OCI-M1 (cell line): ENCODE data around the gene PCA3.
A peak's percentile ranks its signal among the peaks of the same experiment; 100 is the strongest.
"Not testable (repeated sequence)": the region's sequence is repeated elsewhere in the genome, so short reads cannot be mapped to it uniquely, and the experiment has no call there.

Experiments used
- DNase-seq: peaks from one replicate; lab custom pipeline; 2025; lab: John Stamatoyannopoulos, UW

Gene PCA3

DNA sequence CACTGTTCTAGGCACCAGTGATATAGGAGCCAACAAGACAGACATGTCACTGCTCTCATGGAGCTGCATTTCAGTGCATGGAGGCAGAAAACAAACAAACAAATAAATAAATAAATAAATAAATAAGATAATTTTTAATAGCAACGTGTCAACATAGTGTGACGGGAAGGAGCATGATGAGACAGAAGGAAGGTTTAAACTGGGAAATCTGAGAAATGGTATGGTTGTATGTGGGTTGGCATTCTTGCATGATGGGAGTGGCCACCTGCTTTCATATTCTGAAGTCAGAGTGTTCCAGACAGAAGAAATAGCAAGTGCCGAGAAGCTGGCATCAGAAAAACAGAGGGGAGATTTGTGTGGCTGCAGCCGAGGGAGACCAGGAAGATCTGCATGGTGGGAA, at the start of gene PCA3:
PCA3 (plus strand) TSS at position 301 of the 400 bp plus-strand sequence.
- no peak for DNase-seq

DNA sequence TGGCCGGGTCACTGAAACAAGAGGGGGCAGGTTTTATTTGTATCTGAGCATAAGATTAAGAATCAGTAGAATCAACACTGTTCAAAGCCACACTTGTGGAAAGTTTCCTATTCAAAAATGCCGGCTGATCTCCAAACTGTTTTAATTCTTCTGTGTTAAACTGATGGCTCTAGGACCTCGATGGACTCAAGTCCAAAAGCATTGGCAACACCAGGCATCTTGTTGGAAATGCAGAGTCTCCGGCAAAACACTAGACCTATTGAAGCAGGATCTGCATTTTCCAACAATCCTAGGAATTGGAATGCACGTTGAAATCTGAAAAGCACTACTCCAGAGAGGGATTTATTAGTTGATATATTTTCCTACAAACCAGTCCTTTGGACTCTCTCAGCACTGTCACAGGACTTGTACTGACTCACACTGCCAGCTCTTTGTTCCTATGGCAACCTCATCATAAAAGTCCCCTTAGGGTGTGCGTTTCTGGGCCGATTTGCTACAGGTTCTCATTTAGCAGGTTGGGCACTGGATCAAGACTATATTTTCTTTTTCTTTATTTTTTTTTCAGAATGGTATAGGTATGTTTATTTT, 48.1 kb upstream of the PCA3 start:
- no peak for DNase-seq

DNA sequence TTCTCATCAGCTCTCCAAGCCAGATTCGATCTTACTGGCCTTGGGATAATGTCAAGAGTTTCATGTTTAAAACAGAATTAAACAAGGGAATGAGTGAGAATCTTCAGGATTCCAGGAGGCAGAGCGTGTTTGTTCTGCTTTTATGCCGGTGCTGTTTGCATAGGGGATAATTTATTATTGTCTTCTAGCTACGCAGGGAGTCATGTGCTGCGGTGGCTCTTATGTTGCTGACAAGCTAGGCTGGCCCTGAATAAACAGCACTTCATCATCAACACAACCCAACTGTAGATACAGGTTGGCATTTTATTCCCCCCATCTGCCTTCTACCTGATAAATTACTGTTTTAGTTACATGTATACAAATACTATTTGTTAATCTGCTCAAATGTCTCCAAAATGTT, 47.1 kb upstream of the PCA3 start:
- DNase-seq, result no peak

DNA sequence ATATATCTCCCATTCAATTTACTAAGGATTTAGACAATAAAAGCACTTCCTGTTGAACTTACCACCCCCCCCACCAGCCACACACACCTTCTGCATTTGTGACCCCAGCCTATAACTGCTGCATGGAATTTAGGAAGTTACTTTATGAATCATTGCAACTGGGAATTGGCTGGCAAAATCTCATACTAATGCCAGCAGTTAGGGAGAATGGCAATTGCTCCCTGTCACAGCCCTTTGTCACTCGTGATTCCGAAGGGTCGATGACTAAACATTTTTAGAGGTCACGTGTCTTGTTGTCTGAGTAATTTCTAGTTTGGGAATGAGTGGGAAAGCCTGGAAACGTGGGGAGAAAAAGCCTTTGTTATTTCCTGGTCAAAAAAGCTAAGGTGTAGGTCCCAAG, 46.6 kb upstream of the PCA3 start:
- peak; percentile 13 for DNase-seq

DNA sequence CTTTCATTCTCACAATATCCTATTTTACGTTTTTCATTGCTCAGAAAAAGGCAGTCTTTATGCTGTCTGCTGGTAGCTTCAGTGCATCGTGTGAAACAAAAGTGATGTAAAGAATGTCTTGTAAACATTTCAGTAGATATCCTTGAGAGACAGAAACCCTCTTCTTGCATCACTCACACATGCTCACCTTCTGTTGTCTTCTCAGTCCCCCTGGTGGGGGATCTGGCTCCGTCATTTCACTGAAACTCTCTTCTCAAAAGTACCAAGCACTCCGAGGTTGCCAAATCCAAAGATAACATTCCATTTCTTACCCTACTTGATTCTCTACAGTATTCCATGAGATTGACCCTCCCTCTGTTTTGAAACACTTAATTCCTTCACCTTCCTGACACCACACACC, 46.1 kb upstream of the PCA3 start:
- DNase-seq, result no peak

DNA sequence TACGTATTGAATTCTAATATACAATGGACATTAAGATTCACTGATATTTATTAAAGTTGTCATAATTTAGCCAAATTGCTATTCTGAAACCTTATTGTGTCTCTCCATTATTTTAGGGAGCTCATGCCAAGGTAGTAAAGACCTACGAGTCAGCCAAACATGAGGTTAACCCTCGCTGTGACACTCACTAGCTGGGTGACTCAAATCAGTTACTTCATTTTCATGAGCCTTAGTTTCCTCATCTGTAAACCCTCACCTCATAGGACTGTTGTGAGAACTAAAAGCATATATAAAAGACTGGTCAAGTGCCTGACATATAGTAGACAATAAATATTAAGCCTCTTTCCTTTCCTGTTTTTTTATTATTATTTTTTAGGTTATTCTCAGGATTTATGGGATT, 44.0 kb upstream of the PCA3 start:
- DNase-seq, result no peak

DNA sequence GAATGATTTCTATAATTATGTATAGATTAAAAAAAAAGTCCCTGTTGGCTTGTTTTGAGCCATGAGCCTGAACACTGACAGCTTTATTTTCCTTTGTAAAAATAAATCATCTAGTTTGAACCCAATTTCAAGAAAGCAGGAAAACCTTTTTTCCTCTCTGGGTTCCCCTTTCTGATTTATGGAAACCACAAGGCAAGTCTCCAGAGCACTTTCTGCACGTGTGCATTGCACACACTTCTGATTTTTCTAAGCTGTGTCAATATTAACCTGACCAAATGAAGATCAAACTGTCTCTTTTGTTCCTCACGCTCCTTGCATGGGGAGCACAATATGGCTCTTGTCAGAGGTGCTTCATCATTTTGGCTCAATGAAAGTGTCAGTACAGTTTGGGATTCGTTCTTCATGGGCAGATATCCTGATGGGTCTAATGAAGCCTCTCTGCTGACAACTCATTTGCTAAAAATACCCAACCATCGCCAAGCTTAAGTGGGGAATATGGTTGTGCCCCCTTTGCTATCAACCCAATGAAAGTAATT, 39.2 kb upstream of the PCA3 start:
- DNase-seq, result no peak

DNA sequence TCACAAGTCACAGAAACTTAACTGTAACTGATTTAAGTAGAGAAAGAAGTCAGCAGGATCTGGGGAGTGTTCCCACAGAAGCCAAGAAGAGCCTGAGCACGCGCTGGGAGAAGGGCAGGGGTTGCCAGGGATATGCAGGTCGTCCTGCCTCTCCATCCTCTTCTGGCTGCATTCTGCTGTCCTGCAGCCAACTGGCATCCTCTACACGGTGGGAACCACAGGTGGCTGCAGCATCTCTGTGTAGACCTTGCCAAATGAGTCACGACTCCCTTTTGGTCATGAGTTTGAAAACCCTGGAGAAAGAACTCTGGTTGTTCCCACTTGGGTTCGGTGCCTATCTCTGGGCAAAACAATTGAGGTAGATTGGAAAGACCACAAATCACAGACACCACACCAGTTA, 38.4 kb upstream of the PCA3 start:
- DNase-seq, result no peak

DNA sequence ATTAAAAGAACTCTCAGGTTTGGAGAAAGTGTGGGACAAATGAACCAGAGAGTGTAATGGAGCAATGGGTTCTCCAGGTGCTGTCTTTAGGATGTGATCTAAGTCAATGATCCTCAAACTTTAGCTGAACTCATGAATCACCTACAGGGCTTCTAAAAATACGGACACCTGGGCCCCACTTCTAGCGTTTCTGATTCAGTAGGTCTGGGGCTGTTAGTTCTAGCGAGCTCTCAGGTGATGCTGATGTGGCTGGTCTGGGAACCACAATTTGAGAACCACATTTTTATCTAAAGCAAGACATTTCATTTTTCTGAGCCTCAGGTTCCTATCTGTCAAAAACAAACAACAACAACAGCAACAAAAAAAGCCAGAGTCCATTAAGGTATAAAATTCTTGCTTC, 35.1 kb upstream of the PCA3 start:
- no peak for DNase-seq

DNA sequence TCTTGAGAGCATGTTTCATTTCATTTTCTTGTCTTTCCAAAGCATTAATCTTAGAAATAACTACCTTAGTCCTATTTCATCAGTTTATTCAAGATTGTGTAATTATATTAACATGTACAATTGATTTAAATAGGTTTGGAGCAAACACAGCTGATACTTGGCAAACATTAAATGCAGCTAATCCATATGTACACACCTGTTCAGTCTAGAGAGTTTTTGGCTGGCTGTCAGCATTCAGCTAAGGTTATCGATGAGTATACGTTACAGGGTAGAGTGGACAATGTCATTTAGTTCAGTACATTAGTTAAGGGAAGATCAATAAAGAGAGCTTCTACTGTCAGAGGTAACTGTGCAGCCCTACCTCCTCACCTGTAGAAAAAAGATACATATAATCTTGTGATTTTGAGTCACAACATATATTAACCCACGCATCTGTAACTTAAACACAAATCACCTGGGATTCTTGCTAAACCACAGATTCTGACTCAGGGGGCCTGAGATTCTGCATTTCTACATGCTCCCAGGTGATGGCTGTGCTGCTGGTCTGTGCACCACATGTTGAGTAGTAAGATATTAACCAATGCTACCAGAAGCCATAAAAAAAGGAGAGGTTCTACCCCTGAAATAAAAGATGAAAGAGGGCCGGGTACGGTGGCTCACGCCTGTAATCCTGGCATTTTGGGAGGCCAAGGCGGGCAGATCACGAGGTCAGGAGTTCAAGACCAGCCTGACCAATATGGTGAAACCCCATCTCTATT, 34.1 kb upstream of the PCA3 start:
- no peak for DNase-seq

DNA sequence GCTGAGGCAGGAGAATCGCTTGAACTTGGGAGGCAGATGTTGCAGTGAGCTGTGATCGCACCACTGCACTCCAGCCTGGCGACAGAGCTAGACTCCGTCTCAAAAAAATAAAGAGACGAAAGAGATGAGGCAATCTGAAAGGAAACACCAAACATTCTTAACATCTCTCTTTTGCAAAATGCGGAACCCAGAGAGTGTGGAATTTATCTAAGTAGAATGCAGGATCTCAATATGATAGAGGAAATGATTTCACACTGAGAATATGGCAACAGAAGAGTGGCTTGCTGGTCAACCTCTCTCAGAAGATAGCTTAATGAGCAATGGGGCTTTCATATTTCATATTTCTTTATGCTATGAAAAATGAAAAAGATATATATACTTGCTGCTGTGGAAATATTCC, 33.4 kb upstream of the PCA3 start:
- no peak for DNase-seq

DNA sequence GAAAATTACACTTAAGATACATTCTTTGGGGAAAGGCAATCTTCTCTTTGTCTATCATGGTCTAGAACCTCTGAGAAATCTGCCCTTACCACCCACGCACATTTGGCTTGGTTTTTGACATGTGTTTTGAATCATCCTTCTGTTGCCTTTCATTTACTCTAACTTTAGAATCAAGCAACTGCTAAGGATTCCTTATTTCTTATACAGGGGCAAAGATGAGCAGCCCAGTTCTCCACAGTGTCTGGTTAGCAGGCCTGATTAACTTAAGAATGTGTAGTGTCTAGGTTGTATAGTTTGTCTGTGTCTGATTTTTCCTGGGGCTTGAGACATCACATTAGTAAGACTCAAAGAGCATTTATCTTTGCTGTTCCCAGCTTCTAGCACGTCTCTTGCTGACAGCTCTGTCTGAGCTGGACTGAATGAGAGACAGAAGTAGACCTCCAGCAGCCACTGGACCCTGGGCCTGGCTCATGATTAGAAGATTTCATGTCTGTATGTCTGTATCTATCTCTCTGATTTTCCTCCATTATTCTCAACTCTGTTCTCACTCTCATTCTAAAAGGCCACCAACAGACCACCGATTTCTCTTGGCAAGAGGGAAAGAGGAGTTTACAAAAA, 31.8 kb upstream of the PCA3 start:
- DNase-seq, result no peak

DNA sequence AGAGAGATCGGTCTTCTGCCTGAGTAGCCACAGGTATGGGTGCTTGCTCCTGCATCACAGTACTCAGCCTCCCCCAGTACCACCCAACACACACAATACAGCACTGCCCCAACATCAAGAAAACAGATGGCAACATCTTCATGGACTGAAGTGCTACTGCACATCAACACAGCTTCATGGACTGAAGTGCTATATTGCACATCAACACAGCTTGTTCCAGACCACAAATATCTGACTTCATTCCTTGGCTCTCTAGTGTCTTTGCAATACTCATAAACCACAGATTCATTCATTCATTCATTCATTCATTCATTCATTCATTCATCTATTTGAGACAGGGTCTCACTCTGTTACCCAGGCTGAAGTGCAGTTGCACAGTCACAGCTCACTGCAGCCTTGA, 31.1 kb upstream of the PCA3 start:
- DNase-seq, result no peak

DNA sequence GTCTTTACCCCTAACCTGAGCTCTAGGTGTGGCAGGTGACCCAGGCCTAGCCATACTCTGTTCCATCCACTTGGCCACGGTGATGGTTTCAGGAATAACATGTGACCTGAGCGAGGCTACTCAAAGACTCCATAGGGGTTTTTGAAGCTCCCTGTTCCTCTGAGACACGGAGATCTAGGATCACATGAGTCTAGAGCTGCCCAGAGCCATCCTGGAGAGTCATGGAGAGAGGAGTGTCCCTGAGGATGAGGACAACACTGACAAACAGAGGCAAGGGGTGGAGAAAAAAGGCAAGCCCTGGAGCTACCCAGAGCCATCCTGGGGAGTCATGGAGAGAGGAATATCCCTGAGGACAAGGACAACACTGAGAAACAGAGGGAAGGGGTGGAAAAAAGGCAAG, 29.5 kb upstream of the PCA3 start:
- DNase-seq, result no peak

DNA sequence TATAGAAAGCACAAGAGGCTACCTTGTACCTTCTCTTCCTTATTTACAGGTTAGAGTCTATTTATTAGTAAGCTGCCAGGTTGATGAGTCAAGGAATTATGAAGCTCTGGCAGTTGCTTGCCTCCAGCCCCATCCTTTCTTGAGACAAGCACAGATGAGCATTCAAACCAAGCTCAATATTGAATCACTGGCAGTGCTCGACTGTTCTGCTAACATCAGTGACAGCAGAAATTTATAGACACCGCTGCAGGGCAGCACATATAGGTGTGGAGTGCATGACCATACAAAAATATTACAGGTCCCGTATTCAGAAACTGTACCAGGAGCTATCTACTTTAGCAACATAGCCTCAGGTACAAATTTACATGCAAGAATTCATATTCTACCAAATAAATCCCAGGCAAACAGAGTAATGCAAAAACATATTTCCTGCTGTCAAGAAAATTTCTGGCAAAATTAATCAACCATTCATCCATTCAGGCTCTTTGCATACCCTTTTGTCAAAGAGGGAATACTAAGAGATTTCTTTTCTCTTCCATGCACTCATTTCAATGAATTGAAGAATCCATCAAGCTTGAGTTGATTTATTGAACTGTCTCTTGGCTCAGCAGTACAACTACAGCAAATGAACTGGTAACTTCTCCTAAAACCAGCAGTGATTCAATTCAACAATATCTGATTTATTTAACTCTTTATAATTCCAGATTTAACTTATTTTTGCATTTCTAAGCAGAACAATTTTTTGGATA, 26.9 kb upstream of the PCA3 start:
- DNase-seq, result no peak

DNA sequence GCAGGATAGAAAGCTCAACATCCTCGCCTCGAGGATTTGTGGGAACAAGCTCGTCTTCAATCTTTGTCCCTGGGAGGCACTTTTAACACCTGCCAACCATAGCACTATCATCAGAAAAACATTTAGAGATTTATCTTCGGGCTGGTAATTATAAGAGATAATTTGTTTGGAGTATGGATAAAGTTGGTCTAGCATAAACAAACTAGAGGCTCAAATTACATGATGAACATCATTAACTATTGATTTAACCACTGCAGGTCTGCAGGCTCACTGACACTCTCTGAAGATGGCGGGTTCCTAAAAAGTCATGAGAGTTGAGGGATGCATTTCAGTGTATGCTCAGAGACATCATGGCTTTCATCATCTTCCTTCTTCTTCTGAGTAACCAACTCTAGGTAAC, 25.8 kb upstream of the PCA3 start:
- no peak for DNase-seq

DNA sequence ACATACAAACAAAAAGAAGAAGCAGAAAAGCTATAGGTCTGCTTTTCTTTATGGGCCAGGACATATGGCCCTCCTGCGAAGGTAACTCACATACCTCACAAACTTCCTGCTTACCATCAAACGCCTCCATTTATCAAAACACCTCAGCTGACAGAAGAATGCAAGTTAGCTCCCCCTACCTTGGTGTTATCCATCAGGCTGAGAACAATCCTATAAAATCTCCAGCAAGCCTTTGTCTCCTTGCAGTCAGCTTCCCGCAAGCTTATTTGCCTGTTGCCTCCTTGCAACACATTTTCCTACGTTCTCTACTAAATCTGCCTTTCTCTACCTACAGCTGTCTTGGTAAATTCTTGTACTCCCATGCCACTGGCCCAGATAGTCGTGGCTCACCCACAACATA, 22.7 kb upstream of the PCA3 start:
- DNase-seq, result no peak

DNA sequence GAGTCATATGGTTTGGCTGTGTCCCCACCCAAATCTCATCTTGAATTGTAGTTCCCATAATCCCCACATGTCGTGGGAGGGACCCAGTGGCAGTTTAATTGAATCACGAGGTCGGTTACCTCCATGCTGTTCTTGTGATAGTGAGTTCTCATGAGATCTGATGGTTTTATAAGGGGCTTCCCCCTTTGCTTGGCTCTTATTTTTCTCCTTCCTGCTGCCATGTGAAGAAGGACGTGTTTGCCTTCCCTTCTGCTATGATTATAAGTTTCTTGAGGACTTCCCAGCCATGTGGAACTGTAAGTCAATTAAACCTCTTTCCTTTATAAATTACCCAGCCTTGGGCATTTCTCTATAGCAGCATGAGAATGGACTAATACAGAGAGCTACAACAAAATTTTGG, 21.3 kb upstream of the PCA3 start:
- DNase-seq, result not testable (repeated sequence)

DNA sequence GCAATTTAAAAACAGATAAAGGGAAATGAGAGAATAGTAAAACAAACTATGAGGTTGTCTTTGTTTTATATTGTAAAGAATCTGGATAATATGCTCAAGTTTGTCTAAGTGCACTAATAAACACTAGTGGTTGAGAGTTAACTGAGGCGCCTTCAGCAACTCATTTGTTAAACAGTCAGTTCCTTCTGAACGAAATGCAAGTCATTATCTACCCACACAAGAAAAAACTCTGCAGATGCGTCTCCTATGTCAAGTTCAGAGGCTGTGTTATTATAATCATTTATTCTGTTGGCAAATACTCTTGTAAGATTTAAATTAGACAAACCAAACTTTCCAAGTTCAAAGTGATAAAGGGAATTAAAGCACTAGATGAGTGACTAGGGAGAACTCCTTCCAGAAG, 20.3 kb upstream of the PCA3 start:
- DNase-seq, result no peak

DNA sequence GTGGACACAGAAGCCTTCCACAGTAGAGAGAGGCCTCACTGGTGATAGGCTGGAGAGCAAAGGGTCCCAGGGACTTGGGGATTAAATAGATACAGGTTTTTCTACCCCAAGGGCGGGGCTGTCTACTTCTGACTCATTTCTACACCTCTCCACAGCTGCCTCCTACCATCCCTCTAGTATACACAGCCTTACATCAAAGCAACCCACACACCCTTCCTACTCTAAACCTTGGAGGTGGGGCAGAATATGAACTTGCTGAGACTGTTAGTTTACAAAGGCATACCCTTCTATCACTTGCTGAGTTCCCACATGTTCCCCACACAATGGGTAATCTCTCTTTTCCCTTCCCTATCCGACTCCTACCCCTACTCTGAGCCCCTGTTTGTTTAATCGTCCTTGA, 19.9 kb upstream of the PCA3 start:
- DNase-seq, result no peak

DNA sequence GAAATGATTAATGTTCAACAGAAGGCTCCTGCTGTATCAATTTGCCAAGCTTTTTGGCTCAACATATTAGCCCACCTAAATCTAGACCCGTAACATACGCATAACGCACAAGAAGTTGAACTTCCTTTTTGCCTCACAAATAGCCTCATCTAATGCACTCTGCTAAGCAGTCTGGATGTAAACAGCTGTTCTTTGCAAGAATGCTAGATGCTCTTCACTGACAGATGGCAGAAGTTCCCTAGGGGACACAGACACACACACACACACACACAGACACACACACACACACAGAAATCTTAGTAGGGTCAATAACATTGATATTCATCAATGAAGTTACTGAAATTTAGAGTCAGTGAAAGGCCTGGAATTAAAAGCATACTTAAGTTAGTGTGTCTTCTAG, 13.2 kb upstream of the PCA3 start:
- no peak for DNase-seq

DNA sequence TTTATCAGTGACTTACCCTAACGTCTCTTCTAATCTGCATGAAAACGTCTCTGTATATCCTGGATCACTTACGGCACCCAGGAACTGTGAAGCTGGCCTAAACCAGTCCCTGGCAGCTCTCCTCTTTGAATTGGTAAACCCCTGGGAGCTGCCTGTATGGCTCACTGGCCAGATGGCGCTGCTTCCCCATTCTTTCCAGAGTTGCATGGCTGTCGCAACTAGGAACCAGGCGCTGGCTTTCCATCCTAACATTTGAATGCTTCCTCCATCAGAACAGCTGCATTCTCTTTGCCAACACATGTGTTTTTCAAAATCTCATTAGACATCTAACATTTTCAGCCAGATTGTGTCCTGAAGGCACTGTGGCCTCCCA, 8.0 kb upstream of the PCA3 start:
- peak; percentile 61 for DNase-seq
